IMR-90 (cell line): ENCODE data around the gene PLPPR3. TPM values are rescaled to one million over a fixed set of nuclear protein-coding genes. Genes with fewer than 3 reads are reported as not detected.
"Not testable (repeated sequence)": the region's sequence is repeated elsewhere in the genome, so short reads cannot be mapped to it uniquely, and the experiment has no call there.

Experiments used
- ATAC-seq: fragments of 200-7000 bp; cut with Tn5 transposase; 2 replicates; pipeline ENCODE4 v1.9.1; 2020; ENCODE audit warnings: low read depth, mild to moderate bottlenecking, moderate library complexity
- BruUV-seq: library from RNA; stranded (reverse); fragments of 400-500 nt; replicated peaks from 2 replicates; lab custom pipeline; 2021; lab: Mats Ljungman, UMichigan
- CTCF ChIA-PET: fragments of 300-600 bp; formaldehyde crosslinking; extraction: SDS; loops from one replicate; lab custom pipeline; 2021; ENCODE audit warnings: antibody characterized with exemption; lab: Yijun Ruan, JAX
- POLR2A ChIA-PET: fragments of 300-600 bp; sonication (Branson Sonifier 250); formaldehyde crosslinking; loops from one replicate; lab custom pipeline; 2022; ENCODE audit warnings: antibody characterized with exemption; ENCODE audit not compliant: unreplicated experiment; lab: Charles Lee
- DNase-seq: peaks from one replicate; pipeline ENCODE4 v3.0.0; 2013
- H2AFZ ChIP-seq: replicated peaks from 2 replicates; pipeline ENCODE3; 2013; ENCODE audit warnings: low read length, mild to moderate bottlenecking; ENCODE audit not compliant: poor library complexity
- H2AK5ac ChIP-seq: 2 replicates; pipeline ENCODE4 v1.6.1; 2013; ENCODE audit warnings: low read depth, low read length, inconsistent platforms
- H2AK9ac ChIP-seq: replicated peaks from 2 replicates; pipeline ENCODE3; 2013; ENCODE audit warnings: mild to moderate bottlenecking, low read depth, low read length, moderate library complexity; ENCODE audit not compliant: poor library complexity
- H2BK120ac ChIP-seq: 2 replicates; pipeline ENCODE4 v1.6.1; 2013; ENCODE audit warnings: low read depth, low read length, inconsistent platforms
- H2BK15ac ChIP-seq: 3 replicates; pipeline ENCODE4 v1.6.1; 2013; ENCODE audit warnings: low read depth, low read length, inconsistent platforms
- H2BK20ac ChIP-seq: 2 replicates; pipeline ENCODE4 v1.6.1; 2013; ENCODE audit warnings: low read depth, mild to moderate bottlenecking, inconsistent platforms, low read length, moderate library complexity
- H2BK5ac ChIP-seq: 2 replicates; pipeline ENCODE4 v1.6.1; 2013; ENCODE audit warnings: mild to moderate bottlenecking, low read depth, low read length, inconsistent platforms; ENCODE audit not compliant: poor library complexity, severe bottlenecking
- H3K14ac ChIP-seq: replicated peaks from 2 replicates; pipeline ENCODE4 v1.6.1; 2013; ENCODE audit warnings: low read depth, low read length, inconsistent platforms
- H3K18ac ChIP-seq: 2 replicates; pipeline ENCODE4 v1.6.1; 2013; ENCODE audit warnings: low read depth, low read length, control low read depth
- H3K23ac ChIP-seq: 2 replicates; pipeline ENCODE4 v1.6.1; 2013; ENCODE audit warnings: low read depth, low read length, inconsistent platforms
- H3K27ac ChIP-seq: 2 replicates; pipeline ENCODE4 v1.5.1; 2013; ENCODE audit warnings: mild to moderate bottlenecking, control low read depth, low read length; ENCODE audit not compliant: insufficient read depth
- H3K27me3 ChIP-seq: 2 replicates; pipeline ENCODE4 v1.6.1; 2013; ENCODE audit warnings: low read length; ENCODE audit not compliant: control insufficient read depth, insufficient read depth
- H3K36me3 ChIP-seq: 2 replicates; pipeline ENCODE4 v1.6.1; 2013; ENCODE audit warnings: low read length, mixed read lengths; ENCODE audit not compliant: control insufficient read depth, insufficient read depth
- H3K4ac ChIP-seq: 2 replicates; pipeline ENCODE4 v1.6.1; 2013; ENCODE audit warnings: low read depth, low read length, inconsistent platforms
- H3K4me1 ChIP-seq: 2 replicates; pipeline ENCODE4 v1.6.1; 2013; ENCODE audit warnings: low read length, mixed read lengths; ENCODE audit not compliant: control insufficient read depth, insufficient read depth
- H3K4me2 ChIP-seq: 2 replicates; pipeline ENCODE4 v1.6.1; 2013; ENCODE audit warnings: low read depth, mild to moderate bottlenecking, control low read depth, low read length, moderate library complexity
- H3K4me3 ChIP-seq: 2 replicates; pipeline ENCODE4 v1.5.1; 2013; ENCODE audit warnings: low read depth, mild to moderate bottlenecking, control low read depth, low read length, moderate library complexity; ENCODE audit not compliant: insufficient read depth
- H3K56ac ChIP-seq: 2 replicates; pipeline ENCODE4 v1.6.1; 2013; ENCODE audit warnings: low read length, inconsistent platforms; ENCODE audit not compliant: insufficient read depth; ENCODE audit errors: extremely low read depth
- H3K79me1 ChIP-seq, 2 experiments: 2 replicates each; pipeline ENCODE4 v1.6.1; 2013; ENCODE audit warnings: low read length in 2 of 2, inconsistent platforms in 1 of 2, low read depth in 1 of 2
- H3K9ac ChIP-seq: 2 replicates; pipeline ENCODE4 v1.6.1; 2013; ENCODE audit warnings: low read depth, low read length, control low read depth
- H3K9me1 ChIP-seq: 2 replicates; pipeline ENCODE4 v1.6.1; 2013; ENCODE audit warnings: low read length, inconsistent platforms; ENCODE audit not compliant: insufficient read depth
- H3K9me3 ChIP-seq: 2 replicates; pipeline ENCODE4 v1.6.1; 2013; ENCODE audit warnings: low read length; ENCODE audit not compliant: control insufficient read depth, insufficient read depth
- H4K20me1 ChIP-seq: 2 replicates; pipeline ENCODE4 v1.6.1; 2013; ENCODE audit warnings: low read length, inconsistent platforms; ENCODE audit not compliant: insufficient read depth
- H4K5ac ChIP-seq: 2 replicates; pipeline ENCODE4 v1.6.1; 2013; ENCODE audit warnings: mild to moderate bottlenecking, low read depth, low read length, control low read depth
- H4K8ac ChIP-seq, 2 experiments: 2 replicates each; pipeline ENCODE4 v1.6.1; 2013; ENCODE audit warnings: low read depth in 2 of 2, low read length in 2 of 2, control low read depth in 1 of 2, inconsistent platforms in 1 of 2
- H4K91ac ChIP-seq: 2 replicates; pipeline ENCODE4 v1.6.1; 2013; ENCODE audit warnings: low read depth, low read length, inconsistent platforms; ENCODE audit not compliant: insufficient read depth
- WGBS, 2 experiments: methylation state at CpG; one replicate each; pipeline versions ENCODE4 v1.1.5 to v1.1.7; 2013; ENCODE audit warnings: missing lambda C conversion rate in 2 of 2; ENCODE audit not compliant: insufficient read length in 1 of 2; ENCODE audit errors: extremely low coverage in 2 of 2; 5-methylcytosine and 5-hydroxymethylcytosine counted together
- dilution Hi-C: fragments of 300-500 bp; cut with HindIII; formaldehyde crosslinking; loops from one replicate; pipeline ENCODE4 v1.14.3; 2018; ENCODE audit warnings: low sequenced_read_pairs; ENCODE audit not compliant: unreplicated experiment
- in situ Hi-C: fragments of 300-500 bp; cut with MboI; formaldehyde crosslinking; loops from 3 replicates; pipeline ENCODE4 v1.14.3; 2019; ENCODE audit warnings: low sequenced_read_pairs, inconsistent platforms, mixed read lengths
- intact Hi-C: fragments of 100-400 bp; cut with micrococcal nuclease; formaldehyde crosslinking; loops from 2 replicates; pipeline ENCODE4 v1.10.0; 2022
- polyA plus RNA-seq, 3 experiments: library from polyadenylated mRNA; depleted of rRNA; stranded (reverse); fragments of >200 nt; gene quantifications; 2 replicates each; pipeline ENCODE4 v1.2.3, GENCODE V29; 2012; ENCODE audit warnings: low replicate concordance in 1 of 3
- total RNA-seq: library from RNA; depleted of rRNA; stranded (reverse); fragments of >200 nt; gene quantifications from 2 replicates; pipeline ENCODE4 v1.2.3, GENCODE V29; 2012

PLPPR3 gene
- total and polyA plus RNA-seq, 2 of the 4 experiments (the other 2 are of a cell fraction), result 0.36 to 1.2 TPM

DNA sequence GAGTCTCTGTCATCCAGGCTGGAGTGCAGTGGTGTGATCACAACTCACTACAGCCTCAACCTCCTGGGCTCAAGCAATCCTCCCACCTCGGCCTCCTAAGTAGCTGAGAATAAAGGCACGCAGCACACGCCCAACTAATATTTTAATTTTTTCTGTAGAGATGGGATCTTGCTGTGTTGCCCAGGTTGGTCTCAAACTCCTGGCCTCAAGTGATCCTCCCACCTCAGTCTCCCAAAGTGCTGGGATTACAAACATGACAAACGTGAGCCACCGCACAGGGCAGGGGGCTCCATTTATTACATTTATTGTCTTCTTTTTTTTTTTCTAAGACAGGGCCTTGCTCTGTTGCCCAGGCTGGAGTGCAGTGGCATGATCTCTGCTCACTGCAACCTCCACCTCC is 1.5 kb downstream of the PLPPR3 start:
- H2AK9ac ChIP-seq, dilution Hi-C loops: not testable (repeated sequence)

More for the DNA sequence above, 1.5 kb downstream of the PLPPR3 start:
- ChIA-PET POLR2A (interaction anchor here (0.6 kb wide), 1 partner anchor 35 kb away, joined by 3 read pairs; no protein-coding TSS in a partner anchor), CTCF (interaction anchor here (0.6 kb wide), 1 partner anchor 34 kb away, joined by 5 read pairs; no protein-coding TSS in a partner anchor)
- H4K5ac ChIP-seq, H3K9me3 ChIP-seq, intact Hi-C loops, H3K4ac ChIP-seq, H3K27me3 ChIP-seq, H3K9me1 ChIP-seq, H3K4me2 ChIP-seq, H4K91ac ChIP-seq, BruUV-seq, H3K14ac ChIP-seq, in situ Hi-C loops, H2BK5ac ChIP-seq, H2BK20ac ChIP-seq, ATAC-seq, H3K27ac ChIP-seq, H3K9ac ChIP-seq, DNase-seq, H3K4me1 ChIP-seq, H4K20me1 ChIP-seq, H2AFZ ChIP-seq, H3K36me3 ChIP-seq, H2BK15ac ChIP-seq, H3K56ac ChIP-seq, H2AK5ac ChIP-seq, H2BK120ac ChIP-seq, H3K79me1 ChIP-seq, H4K8ac ChIP-seq, H3K23ac ChIP-seq, H3K4me3 ChIP-seq, H3K18ac ChIP-seq: not testable (repeated sequence)
- no CpG with 5 or more reads among the region's 5 CpGs for WGBS, 2 experiments
